Stimulated activated CD8-positive, alpha-beta memory T cell treated with anti-CD3 and anti-CD28 coated beads, Interleukin-7, amount 100 ng/mL, for 24 hours (primary cell): ENCODE data around the gene LRRC3.

ENCODE experiments used
- DNase-seq: peaks from one replicate; pipeline ENCODE4 v3.0.0-alpha.2; 2020; ENCODE audit warnings: low read depth

LRRC3 gene

DNA sequence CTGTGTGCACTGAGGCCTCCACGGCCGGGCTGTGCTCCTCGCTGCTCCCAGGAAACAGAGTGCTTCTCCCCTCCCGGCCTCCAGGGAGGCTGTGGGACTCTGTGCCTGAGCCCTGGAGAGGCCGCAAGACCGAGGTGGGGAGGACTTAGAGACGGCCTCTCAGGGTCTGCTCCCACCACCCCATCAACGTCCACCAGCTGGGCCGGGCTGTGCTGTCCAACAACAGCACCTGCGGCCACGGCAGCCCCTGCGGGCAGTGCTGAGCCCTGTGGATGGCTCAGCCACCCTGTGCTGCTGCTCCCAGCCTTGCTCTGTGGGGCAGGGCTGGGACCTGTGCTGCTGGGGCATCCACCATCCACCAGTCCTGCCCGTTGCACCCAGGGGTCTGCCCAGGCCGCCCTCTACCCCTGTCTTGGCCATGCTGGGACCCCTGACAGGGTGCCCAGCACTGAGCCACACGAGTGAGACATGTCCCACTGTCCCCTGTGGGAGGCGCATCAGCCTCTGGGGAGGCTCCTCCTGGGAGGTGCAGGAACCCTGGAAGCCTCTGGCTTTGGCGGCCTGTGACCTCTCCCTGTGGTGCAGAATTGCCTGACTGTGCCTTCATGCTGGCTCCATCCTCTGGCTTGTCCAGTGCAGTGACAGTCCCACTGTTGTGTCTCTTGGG lies 31.2 kb upstream of the LRRC3 start:
- DNase-seq = no peak

DNA sequence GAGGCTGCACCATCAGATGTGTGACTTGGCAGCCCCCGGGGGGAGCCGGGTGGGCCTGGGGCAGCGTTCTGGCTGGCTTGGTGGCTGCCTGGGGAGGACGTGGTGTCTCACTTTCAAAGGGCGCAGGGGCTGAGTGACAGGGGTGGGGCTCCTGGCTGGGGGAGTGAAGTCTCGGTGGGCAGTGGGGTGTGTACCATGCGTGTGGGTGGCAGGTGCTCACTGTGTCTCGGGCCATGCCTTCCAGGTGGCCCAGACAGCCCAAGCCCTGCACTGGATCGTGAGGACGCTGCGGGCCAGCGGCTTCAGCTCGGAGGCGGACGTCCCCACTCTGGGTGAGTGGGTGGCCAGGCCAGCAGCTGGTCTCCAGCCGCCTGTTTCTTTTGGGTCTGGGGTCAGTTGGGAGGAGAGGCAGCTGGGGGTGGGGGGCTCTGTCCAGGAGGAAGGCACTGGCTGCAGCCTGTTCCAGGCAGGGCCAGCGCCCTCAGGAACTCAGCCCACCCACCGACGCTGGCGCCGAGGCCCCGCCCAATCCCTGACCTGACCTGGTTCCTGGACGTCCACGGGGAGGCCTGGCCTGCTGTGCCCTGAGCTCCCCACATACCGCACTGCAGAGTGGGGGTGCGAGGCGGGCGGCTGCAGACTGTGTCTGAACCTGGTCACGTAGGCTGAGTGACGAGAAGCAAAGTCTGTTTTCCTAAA lies 30.6 kb upstream of the LRRC3 start:
- no peak for DNase-seq

DNA sequence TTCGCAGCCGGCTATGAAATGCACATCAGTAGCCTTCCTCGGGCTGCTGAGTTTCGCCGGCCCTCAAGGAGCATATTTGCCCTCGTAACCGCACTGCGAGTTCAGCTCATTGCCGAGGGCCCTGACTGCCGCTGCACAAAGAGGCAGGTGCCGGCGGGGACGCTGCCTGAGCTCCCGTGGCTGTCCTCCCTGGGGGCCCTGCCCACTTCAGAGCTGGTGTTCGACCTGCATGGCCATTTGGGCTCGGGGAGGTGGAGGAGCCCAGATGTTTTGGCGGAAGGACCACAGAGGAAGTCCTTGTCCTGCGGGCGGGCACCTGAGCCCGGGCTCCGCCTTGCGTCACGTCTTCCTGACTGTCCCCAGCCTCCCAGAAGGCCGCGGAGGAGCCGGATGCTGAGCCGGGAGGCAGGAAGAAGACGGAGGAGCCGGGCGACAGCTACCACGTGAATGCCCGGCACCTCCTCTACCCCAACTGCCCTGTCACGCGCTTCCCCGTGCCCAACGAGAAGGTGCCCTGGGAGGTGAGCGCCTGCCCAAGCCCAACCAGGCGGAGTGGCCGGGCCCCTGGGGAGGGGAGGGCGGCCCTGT lies 29.9 kb upstream of the LRRC3 start:
- no peak for DNase-seq

DNA sequence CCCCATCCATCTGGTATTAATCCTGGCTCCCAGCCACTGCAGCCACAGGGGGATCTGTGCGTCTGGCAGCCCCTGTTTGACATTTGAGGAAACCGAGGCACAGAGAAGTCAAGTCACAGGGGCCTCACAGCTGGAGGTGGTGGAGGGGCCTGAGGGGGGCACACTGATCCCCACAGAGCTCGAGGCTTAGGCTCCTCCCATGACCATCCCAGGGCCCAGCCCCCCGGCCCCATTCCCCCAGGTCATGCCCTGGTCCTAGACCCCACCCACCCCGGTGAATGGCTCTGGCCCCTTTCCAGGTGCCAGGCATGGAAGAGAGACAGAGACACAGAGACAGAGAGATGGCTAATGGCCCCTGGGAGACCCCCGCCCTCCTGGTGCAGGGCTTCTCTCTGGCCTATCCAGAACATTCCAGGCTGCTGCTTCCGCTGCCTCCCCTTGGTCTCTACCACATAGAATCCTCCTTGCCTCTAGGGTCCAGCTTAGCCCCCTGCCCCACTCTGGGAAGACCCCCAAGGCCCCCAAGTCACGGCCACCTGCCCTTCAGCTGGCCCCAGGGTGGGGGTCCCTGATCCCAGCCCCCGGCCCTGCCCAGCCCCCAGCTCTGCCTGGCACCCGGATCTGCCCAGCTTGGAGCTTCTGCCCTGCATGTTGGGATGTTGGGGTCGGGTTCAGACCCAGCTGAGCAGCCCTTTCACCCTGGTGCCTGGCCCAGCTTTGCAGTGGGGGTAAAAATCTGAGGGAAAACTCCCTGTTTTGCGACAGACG lies 29.2 kb upstream of the LRRC3 start:
- no peak for DNase-seq

DNA sequence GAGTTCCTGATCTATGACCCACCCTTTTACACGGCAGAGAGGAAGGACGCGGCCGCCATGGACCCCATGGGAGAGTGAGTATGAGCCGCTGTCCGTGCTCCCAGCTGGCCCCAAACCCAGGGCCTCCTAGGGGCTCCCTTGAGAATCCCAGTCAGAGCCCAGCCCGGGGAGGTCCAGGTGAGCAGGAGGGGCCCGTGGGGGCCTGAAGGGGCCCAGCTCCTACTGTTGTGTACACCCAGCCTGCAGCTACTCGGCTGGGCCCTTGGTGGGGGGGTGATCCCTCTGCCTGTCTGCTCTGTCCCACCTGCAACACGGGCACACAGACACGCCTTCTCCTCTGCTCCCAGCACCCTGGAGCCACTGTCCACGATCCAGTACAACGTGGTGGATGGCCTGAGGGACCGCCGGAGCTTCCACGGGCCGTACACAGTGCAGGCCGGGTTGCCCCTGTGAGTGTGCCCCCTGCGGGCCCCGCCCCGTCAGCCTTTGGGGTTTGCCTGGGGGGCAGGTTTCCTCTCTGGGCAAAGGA lies 28.6 kb upstream of the LRRC3 start:
- no peak for DNase-seq

DNA sequence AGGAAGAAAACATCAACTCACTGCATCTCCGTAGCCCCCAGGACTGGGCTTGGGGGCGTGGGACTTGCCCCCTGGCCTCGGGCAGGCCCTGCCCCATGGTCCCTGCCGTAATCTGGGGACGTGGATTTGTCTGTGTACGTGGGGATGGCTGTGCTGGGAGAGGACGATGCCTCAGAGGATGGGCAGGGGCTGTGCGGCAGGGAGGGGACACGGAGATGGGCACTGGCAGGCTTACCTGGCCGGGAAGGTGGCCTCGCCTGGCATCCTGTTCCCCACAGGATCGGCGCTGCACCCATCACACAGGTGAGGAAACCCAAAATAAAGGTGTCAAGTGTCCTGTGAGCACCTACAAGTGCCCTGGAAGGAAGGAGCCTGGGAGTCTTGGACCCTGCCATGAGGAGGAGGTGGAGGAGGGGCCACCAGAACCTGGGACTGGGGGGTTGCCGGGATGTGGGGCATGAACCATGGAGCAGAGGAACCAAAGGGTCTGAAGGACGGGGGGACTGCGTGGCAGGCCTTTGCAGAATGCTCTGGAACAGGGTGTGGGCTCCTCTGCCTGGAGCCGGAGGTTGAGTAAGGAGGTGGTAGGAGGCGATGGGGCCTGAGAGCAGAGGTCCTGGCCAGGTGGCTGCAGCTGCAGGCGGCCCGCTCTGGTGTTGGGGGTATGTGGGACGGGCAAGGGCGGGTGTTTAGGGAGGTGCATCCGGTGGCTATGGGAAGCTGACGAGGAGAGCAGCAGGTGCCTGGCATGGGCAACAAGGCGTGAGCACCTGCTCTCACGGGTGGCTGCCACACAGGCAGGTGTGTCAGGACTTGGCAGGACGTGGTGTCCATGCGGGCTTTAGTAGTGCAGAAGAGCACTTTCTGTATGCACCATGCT lies 27.8 kb upstream of the LRRC3 start:
- no peak for DNase-seq

DNA sequence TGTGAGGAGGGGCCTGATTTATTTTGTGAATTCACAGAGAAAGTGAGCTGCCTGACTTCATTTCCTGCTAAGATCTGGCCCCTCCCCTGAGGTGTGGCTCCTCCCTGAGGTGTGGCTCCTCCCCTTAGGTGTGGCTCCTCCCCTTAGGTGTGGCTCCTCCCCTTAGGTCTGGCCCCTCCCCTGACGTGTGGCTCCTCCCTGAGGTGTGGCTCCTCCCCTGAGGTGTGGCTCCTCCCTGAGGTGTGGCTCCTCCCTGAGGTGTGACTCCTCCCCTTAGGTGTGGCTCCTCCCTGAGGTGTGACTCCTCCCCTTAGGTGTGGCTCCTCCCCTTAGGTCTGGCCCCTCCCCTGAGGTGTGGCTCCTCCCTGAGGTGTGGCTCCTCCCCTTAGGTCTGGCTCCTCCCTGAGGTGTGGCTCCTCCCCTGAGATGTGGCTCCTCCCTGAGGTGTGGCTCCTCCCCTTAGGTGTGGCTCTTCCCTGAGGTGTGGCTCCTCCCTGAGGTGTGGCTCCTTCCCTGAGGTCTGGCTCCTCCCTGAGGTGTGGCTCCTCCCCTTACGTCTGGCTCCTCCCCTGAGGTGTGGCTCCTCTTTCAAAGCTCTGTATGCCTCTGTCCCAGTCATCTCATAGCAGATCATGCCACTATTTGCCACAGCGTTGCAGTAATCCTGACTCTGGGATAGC lies 26.9 kb upstream of the LRRC3 start:
- peak; percentile 12 for DNase-seq

DNA sequence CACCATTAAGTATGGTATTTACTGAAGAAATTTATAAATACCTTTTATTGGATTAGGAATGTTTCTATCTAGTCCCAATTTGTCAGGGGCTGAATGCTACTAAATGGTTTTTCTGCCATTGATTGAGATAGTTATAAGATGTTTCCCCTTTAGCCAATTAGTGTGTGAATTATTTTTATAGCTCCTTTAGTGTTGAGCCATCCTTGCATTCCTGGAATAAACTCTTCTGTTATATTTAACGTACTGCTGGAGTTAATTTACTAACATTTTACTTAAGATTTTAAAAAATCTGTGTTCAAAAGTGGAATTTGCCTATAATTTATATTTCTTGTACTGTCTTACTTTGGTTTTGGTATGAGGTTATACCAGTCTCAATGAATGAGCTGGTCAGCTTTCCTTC lies 25.4 kb upstream of the LRRC3 start:
- no peak for DNase-seq

DNA sequence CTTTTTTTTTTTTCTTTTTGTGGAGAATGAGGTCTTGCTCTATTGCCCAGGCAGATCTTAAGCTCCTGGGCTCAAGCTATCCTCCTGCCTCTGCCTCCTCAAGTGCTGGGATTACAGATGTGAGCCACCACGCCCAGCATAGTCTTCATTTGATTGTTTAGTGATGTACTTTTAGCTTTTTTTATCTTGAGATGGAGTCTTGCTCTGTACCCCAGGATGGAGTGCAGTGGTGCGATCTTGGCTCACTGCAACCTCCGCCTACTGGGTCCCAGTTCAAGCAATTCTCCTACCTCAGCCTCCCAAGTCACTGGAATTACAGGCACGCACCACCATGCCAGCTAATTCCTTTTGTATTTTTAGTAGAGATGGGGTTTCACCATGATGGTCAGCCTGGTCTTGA lies 24.0 kb upstream of the LRRC3 start:
- DNase-seq = no peak

DNA sequence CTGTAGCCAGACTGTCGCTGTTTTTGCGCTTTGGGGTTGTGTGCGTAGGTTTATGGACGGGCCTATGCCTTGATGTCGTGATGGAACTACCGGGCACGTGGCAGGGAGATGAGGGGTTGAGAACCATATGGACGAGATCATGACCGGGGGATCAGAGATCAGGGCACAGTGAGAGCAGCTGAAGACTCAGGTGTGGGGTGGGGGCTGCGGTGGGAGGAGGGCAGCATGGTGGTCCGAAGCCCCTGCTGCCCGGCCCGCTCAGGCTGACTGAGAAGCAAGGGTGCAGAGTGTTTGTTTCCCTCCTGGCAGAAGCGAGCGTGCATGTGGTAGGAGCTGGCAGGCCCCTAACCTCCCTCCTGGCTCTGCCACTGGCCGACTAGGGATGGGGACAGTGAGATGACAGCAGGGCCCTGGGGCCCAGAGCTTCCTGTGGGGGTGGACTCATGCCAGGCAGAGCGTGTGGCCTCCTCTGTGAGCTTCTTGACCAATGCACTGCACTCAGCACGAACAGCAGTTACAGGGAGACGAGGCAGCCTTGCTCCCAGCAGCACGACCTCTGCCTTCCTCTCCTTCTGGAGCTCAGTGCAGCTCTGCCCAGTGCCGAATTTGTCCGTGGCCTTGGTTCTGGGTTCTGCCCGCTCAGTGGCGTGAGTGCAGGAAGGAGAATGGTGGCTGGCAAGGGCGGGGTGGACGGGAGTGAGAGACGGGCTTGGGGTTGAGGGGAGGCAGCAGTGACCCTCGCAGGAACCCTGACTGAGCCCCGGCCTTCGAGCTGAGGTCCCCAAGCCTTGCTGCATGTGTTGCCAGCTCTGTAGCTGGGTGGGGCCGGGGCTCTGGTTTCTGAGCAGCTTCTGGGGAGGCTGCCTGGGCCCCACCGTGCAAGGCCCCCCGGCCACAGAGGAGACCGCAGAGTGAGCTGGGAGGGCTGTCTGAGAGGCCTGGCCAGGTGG lies 22.2 kb upstream of the LRRC3 start:
- no peak for DNase-seq

DNA sequence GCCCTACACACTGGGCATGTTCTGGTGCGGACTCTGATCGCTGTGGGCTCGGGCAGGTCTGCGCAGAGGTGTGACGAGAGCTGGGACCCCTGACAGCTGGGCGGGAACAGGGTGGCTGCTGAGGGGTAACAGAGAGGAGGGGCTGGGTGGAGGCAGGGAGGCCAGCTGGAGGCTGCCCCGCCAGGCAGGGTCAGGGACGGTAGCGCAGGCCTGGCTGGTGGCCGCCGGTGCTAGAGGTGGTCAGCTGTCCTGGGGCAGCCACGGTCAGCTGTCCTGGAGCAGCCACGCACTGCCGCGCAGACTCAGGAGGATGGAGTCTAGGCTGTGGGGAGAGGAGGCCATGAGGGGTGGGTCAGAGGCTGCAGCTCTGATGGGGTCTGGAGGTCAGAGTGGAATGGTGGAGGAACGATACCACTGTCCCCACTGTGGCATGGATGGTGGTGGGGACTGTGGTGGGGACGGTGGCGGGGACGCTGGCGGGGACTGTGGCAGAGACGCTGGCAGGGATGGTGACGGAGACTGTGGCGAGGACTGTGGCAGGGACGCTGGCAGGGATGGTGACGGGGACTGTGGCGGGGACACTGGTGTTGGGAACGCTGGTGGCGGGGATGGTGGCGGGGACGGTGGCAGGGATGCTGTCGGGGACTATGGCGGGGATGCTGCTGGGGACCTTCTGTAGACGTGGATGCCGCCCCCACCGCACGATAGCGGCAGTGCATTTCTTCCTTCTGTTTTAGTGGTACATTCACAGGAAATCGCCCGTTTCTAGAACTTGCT lies 21.3 kb upstream of the LRRC3 start:
- DNase-seq = no peak

DNA sequence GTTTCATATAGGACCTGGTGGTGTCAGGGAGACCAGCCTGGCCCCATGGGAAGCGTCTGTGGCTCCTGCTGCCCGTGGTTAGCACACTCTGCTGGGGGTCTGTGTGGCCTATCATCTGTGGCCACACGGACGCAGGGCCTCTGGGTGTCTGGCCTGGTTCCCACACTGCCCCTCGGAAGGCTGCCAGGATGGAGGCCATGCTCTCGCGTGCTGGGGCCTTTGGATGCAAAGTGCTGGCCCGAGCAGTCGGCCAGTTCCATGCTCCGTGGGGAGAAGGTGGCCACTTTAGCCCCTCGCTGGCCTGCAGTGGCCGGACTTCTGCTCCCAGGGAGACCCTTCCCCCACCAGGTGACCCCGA lies 20.8 kb upstream of the LRRC3 start:
- DNase-seq = no peak

DNA sequence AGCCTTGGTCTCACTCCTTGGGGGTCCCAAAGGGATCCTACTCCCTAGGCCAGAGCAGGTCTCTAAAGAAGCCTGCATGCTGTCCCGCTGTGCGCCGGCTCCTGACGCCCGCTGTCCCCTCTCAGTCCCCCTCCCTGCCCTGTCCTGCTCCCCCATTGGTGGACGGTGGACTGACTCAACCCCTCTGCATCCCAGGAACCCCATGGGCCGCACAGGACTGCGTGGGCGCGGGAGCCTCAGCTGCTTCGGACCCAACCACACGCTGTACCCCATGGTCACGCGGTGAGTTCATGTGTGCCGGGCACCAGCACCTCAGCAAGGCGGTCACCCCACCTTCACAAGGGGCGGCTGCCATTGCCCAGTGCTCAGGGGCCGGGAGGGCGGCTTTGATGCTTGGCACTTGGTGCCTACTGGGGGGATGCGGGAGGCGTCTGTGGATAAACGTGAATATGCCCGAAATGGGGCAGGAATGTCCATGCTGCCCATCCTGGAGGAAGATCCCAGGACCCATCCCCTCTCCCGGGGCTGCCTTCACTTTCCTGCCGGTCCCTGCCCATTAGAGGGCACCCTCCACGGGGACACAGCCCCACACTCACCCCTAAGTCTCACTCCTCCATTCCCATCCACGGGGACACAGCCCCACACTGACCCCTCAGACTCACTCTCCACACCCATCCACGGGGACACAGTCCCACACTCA lies 20.2 kb upstream of the LRRC3 start:
- DNase-seq = no peak

DNA sequence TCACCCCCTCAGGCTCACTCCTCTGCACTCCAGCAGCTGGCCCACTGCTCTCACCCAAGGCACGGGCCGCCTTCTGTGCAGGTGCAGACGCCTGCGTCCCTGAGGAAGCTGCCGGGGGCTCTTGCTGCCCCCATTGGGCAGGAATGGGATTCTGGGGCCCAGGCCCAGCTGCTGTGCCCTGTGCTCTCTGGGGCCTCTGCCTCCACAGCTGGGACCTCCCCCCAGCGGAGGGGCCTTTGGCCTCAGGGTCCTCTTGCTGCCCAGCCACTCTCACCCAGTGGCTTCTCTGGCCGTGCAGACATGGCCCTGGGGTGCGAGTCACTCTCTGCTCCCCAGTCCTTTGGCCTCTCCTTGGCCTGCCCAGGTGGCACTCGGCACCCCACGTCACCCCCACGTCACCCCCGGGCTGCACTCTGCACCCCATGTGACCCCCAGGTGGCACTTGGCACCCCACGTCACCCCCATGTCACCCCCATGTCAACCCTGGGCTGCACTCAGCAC lies 19.1 kb upstream of the LRRC3 start:
- no peak for DNase-seq

DNA sequence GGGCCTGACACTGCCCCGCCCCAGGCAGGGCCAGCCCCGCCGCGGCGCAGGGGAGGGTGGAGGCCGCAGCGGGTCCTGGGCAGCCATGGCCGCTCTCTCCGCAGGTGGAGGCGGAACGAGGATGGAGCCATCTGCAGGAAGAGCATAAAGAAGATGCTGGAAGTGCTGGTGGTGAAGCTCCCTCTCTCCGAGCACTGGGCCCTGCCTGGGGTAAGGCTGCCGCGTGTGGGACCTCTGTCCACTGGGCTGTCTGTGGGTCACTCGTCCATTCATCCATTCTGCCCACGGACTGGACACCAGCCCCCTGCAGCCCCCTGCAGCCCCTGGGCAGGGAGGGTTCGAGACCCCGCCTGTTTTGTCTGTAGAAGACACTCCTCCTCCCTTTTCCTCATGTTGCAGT lies 18.4 kb upstream of the LRRC3 start:
- DNase-seq = no peak

DNA sequence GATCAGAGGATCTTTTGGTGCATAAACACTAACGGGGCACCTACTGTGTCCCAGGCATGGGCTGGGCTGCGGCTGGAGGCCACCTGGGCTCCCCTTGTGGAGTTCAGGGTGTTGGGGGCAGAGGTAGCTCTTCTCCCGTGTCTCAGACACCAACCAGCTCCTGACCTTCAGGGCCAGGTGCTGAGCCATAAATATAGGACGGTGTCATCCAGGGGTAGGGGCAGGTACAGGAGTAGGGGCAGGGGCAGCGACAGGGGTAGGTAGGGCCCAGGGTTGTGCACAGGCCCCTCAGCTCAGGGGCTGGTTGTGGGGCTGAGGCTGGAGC lies 18.0 kb upstream of the LRRC3 start:
- DNase-seq = no peak

DNA sequence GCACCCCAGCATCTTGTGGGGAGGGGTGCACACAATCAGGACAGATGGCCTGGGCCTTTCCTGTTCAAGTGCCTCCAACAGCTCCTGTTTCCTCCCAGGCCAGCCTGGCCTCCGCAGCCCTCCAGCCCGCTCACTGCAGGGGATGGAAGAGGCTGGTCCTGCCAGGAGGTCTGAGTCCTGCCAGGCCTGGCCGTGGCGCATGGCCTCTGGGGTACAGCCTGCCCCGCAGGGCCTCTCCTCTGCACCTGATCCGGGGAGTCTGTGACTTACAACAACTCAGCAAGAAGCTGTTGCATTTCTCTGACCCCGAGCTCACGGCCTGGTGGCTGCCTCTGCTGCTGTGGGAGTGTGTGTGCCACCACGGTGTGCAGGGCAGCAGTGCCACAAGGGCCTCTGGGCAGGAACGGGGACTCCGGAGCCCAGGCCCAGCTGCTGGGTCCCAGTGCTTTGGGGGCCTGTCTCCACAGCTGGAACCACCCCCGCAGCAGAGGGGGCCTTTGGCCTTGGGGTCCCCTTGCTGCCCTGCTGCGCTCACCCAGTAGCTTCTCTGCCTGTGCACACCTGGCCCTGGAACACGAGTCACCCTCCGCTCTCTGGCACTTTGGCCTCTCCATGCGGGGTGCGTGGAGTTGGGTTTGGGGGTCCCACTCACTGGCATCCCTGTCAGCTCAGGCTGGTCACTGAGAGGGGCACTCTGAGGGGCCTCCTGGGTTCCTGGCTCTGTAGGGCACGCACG lies 17.4 kb upstream of the LRRC3 start:
- DNase-seq = no peak
